K562 (cell line): ENCODE data around the gene MAP3K14. TPM values are rescaled to one million over a fixed set of nuclear protein-coding genes. Genes with fewer than 3 reads are reported as not detected.

Source experiments
- AFF1 ChIP-seq, 2 experiments: fragments of 450-650 bp; IDR thresholded peaks; 2 replicates each; pipeline ENCODE4 v1.6.1; 2018; ENCODE audit warnings: mild to moderate bottlenecking in 2 of 2, low read depth in 1 of 2; ENCODE audit not compliant: partially characterized antibody in 2 of 2
- DLX4 ChIP-seq: fragments of 250-450 bp; sonication (Bioruptor Pico); IDR thresholded peaks from 2 replicates; pipeline ENCODE4 v1.6.1; 2021; ENCODE audit warnings: mild to moderate bottlenecking
- E4F1 ChIP-seq: fragments of 250-450 bp; sonication (Bioruptor Pico); IDR thresholded peaks from 2 replicates; pipeline ENCODE4 v1.5.0; 2021; ENCODE audit warnings: mild to moderate bottlenecking, borderline replicate concordance
- ESRRA ChIP-seq: fragments of 450-650 bp; IDR thresholded peaks from 2 replicates; pipeline ENCODE4 v1.6.1; 2014; ENCODE audit warnings: low read depth, mild to moderate bottlenecking, moderate library complexity, borderline replicate concordance
- FOXO4 ChIP-seq: fragments of 450-650 bp; formaldehyde crosslinking; IDR thresholded peaks from 2 replicates; pipeline ENCODE4 v1.4.0; 2020; ENCODE audit warnings: mild to moderate bottlenecking, moderate library complexity
- GABPB2 ChIP-seq: fragments of 250-450 bp; sonication (Bioruptor Pico); conservative IDR thresholded peaks from 2 replicates; pipeline ENCODE4 v1.5.1; 2021; ENCODE audit warnings: mild to moderate bottlenecking
- MBD2 ChIP-seq: sonication (generic); IDR thresholded peaks from 2 replicates; pipeline ENCODE4 v1.6.1; 2016; ENCODE audit warnings: low read depth, borderline replicate concordance
- PCBP1 ChIP-seq: fragments of 200-400 bp; formaldehyde crosslinking; IDR thresholded peaks from 2 replicates; pipeline ENCODE4 v1.6.1; 2018; ENCODE audit warnings: mild to moderate bottlenecking, low read depth, low read length; ENCODE audit not compliant: poor library complexity, severe bottlenecking
- RBFOX2 ChIP-seq: fragments of 200-400 bp; formaldehyde crosslinking; IDR thresholded peaks from 2 replicates; pipeline ENCODE4 v1.6.1; 2017; ENCODE audit warnings: low read depth, mild to moderate bottlenecking, low read length, moderate library complexity
- SNIP1 ChIP-seq: fragments of 450-650 bp; IDR thresholded peaks from 2 replicates; pipeline ENCODE4 v1.7.1; 2017; ENCODE audit warnings: low read depth, mild to moderate bottlenecking
- SP2 ChIP-seq: IDR thresholded peaks from 2 replicates; pipeline ENCODE4 v1.6.1; 2011; ENCODE audit warnings: mild to moderate bottlenecking, low read depth, low read length, moderate library complexity; ENCODE audit not compliant: poor library complexity, severe bottlenecking; ENCODE audit errors: extremely low read depth
- TCF15 ChIP-seq: fragments of 250-450 bp; sonication (Bioruptor Pico); IDR thresholded peaks from 2 replicates; pipeline ENCODE4 v1.8.0; 2022; ENCODE audit warnings: moderate library complexity, mild to moderate bottlenecking, inconsistent platforms
- XRCC3 ChIP-seq: fragments of 450-650 bp; IDR thresholded peaks from 2 replicates; pipeline ENCODE4 v1.6.1; 2017; ENCODE audit warnings: mild to moderate bottlenecking, moderate library complexity
- ZNF449 ChIP-seq: fragments of 250-450 bp; sonication (Bioruptor Pico); IDR thresholded peaks from 2 replicates; pipeline ENCODE4 v1.8.0; 2022; ENCODE audit warnings: moderate library complexity, mild to moderate bottlenecking, inconsistent platforms
- ZNF551 ChIP-seq: fragments of 250-450 bp; sonication (Bioruptor Pico); IDR thresholded peaks from 2 replicates; pipeline ENCODE4 v1.5.0; 2021; ENCODE audit warnings: mild to moderate bottlenecking, moderate library complexity
- ZNF589 ChIP-seq: fragments of 200-800 bp; sonication (Bioruptor generic); IDR thresholded peaks from 2 replicates; pipeline ENCODE4 v1.6.1; 2016; ENCODE audit warnings: low read depth, missing genetic modification characterization, missing compliant biosample characterization
- ZSCAN29 ChIP-seq: fragments of 450-650 bp; IDR thresholded peaks from 2 replicates; pipeline ENCODE4 v1.6.1; 2017
- polyA plus RNA-seq, 8 experiments: library from polyadenylated mRNA; depleted of rRNA in 4 of 8; stranded (reverse) in 5 of 8; unstranded in 3 of 8; fragments of >200 nt; fragmentation: Nextera tagmentation in 2 of 8; fragmentation: Illumina TruSeq in 1 of 8; extraction: Ambion mirVana in 2 of 8; extraction: Trizol in 1 of 8; gene quantifications; 2 replicates each; pipeline versions ENCODE4 v1.2.1 to v1.2.3, GENCODE V29; 2011 to 2014; ENCODE audit warnings: inconsistent platforms in 1 of 8, missing spikeins in 1 of 8
- total RNA-seq, 7 experiments: library from RNA; depleted of rRNA in 6 of 7; stranded (reverse); fragments of >200 nt in 6 of 7; fragmentation: Illumina TruSeq in 2 of 7; extraction: Trizol in 2 of 7; gene quantifications; 2 replicates each; pipeline versions ENCODE4 v1.2.1 to v1.2.3, GENCODE V29; 2011 to 2021; ENCODE audit warnings: low replicate concordance in 1 of 7

The MAP3K14 gene
- total and polyA plus RNA-seq, 9 of the 15 experiments (the other 6 are each of a cell fraction or from before 2014, with no cell fraction given), result 0.45 to 8.7 (median 3.2) TPM

GRCh38 chr17:45293413-45294211 lies 23.2 kb downstream of the MAP3K14 start (continued):
- TF ChIP-seq E4F1 (CRISPR knock-in tag) (no peak), ZSCAN29 (no peak), SNIP1 (no peak), ESRRA (no peak), DLX4 (CRISPR knock-in tag) (no peak), ZNF589 (CRISPR knock-in tag) (no peak), ZNF551 (no peak), GABPB2 (CRISPR knock-in tag) (no peak), FOXO4 (CRISPR knock-in tag) (no peak), PCBP1 (no peak), TCF15 (CRISPR knock-in tag) (no peak), XRCC3 (no peak), ZNF449 (CRISPR knock-in tag) (no peak), AFF1 (IDR thresholded peaks at IDR 0.05; ENCODE audit: low read depth in 1 of 2, partially characterized antibody in 2 of 2) (no peak), RBFOX2 (no peak), MBD2 (no peak), SP2 (no peak)
